HG03095 (cell line): ENCODE results near the gene PIEZO2.

Experiments
- ATAC-seq: cut with Tn5 transposase; IDR thresholded peaks from one replicate; pipeline ENCODE4 v1.9.1; 2021; ENCODE audit warnings: moderate library complexity; ENCODE audit not compliant: unreplicated experiment

Gene PIEZO2

DNA sequence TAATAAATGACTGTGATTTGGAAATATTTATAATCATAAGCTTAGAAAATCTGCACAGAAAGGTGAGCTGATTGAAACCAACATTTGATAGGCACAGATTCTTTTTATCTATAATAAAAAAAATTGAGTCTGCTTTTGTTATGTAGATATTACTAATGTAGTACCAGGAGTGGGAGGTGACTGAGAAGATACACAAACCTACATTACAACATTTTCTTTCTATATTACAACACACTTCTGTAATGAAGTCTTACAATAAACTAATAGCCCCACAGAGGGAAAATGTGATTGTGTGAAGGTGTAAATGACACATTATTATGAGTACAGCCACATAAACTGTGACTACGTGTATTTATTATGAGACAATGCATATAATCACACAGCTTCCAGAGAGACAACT lies 241.6 kb downstream of the PIEZO2 start:
- no peak for ATAC-seq

DNA sequence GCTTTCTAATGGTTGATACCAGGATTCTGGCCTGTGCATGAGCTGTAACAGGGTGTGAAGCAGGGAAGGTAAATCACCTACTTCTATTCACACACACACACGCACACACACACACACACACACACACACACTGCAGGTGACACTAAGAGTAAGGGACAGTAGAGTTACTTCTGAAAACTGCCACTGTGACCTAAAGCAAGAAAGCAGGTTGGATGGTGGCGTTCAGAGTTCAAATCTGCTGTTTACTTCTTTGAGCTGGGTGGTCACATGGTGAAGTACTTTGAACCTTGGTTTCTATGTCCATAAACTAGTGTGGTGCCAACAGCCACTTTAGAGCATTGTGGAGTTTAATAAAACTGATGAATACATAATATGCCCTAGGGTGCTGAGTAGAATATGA lies 248.0 kb downstream of the PIEZO2 start:
- ATAC-seq, result no peak

DNA sequence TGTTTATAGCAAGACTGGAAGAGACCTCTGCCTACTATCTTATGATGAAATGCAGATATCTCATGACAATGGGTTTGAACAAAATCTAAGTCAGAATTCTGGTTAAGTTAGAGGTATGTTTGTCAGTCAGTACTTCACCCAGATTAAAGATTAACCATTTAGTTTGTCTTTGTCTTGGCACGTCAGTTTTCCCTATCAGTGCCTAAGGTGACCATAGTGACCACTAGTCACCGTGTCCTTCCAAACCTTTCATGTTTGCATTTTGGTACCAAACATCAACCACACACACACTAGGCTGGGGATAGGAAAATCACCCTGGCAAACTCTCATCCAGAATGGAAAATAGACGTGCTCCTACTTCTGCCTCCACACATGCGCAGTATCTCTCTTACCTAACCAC lies 248.9 kb downstream of the PIEZO2 start:
- ATAC-seq, result no peak

DNA sequence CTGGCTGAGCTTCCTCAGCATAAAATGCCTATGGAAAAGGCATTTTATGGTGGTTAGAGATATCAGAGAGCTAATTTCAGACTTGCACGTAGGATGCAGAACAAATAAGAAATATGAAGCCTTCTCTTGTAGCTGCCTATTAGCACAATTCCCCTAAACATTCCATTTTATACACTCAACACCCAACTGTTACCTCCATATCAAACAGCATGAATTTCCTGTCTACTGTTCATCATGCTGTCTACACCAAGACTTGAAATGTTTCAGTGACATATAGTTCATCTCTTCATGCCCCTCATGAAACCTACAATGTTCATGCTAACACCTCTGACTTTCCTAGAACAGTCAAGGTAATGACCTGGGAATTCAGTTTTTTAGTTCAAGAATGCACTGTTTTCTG lies 249.9 kb downstream of the PIEZO2 start:
- ATAC-seq, result no peak

DNA sequence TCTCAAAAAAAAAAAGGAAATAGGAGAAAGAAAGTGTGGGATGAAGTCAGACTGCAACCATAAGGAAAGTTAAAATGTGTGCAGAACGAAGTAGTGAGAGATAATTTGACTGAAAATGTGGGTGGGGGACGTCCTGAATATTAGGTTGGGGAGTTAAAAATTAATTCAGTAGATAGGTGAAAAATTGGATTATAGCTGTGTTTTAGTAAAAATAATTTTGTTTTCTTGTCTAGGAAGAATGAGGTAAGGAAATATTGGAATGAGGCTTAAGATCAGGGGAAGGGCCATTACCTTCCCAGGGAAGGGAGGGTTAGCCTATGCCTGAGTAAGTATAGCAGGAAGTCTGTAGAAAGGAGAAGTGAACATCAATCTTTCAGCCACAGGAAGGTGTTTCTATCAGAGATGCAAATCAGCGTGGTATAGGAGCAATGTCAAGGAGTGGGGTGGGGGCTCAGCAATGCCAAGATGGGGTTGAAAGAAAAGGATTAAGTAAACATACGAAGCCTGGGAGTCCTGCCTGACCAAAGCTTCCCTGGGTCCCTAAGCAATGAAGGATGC lies 250.9 kb downstream of the PIEZO2 start:
- peak; percentile 60 for ATAC-seq

DNA sequence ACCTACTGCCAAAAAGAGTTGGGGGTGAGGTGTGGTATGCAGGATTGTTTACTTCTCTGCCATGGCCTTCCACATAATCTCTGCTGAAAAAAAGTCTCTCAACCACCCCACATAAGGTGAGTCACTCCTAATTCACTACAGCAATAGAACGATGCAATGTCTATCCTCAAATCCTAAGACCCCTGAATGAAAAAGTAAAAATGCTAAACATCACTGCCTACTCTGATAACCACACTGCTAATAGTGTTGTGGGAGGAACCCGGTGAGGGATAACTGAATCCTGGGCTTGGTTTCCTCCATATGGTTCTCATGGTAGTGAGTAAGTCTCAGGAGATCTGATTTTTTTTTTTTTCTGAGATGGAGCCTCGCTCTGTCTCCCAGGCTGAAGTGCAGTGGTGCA lies 252.5 kb downstream of the PIEZO2 start:
- no peak for ATAC-seq

DNA sequence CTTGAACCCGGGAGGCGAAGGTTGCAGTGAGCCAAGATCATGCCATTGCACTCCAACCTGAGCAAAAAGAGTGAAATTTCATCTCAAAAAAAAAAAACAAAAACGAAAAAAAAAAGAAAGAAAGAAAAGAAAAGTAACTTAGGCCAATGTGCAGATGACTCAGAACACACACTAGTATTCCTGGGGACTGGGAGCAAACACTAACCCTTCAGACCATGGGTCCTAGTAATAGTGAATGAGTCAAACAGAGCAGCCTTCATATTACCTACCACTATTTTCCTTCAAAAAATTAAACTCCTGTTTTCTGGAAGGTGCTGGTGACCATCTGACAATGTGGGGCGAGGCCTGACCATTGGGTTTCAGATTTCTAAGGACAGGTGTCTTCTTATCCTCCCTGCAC lies 253.4 kb downstream of the PIEZO2 start:
- ATAC-seq, result no peak

DNA sequence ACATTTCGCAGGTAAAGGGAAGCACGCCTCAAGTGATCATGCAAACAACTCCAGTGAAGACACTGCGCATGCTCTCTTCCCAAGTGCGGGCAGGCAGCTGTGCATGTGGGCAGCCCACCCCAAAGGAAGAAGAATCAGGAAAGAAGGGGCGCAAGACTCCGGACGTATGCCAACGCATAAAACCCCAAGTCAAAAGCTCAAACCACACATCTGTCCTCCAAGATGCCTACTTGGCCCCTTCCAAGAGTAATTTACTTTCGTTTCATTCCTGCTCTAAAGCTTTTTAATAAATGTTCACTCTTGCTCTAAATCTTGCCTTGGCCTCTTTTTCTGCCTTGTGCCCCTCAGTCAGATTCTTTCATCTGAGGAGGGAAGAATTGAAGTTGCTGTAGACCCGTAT lies 254.9 kb downstream of the PIEZO2 start:
- no peak for ATAC-seq

DNA sequence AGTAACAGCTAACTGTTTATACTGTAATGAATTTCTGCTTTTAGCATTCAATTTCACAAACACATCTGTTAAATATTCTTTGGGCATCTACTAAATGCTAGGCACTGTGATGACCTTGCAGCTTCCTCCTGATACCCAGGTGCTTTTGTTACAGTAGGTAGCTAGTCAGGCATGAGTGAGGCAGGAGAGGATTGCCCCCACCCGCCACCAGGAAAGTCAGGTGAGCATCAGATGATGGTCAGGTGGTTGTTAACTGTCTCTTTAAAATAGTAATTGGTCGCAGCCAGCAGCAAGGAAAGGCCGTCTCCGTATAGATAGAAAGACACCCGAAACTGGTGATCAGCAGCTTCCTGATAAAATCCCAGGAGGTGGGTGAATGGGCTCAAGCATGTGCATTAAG lies 255.6 kb downstream of the PIEZO2 start:
- no peak for ATAC-seq

DNA sequence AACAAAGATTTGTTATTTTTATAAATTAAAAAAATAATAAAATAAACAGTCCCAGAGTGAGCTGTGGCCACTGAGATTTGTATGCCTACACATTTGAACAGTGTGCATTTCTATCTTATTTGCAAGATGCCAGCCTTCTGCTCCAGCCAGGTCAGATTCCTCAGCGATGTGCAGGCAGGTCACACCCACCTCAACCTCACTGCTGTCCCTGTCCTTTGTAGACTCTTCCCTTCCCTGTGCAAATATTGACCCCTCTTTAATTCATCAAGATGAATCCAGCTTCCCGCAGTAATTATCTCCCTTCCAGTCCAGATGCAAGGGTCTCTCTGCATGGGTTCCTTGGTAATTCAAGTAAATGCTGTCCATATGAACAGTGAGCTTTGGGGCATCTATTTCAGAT lies 256.2 kb downstream of the PIEZO2 start:
- ATAC-seq, result no peak

DNA sequence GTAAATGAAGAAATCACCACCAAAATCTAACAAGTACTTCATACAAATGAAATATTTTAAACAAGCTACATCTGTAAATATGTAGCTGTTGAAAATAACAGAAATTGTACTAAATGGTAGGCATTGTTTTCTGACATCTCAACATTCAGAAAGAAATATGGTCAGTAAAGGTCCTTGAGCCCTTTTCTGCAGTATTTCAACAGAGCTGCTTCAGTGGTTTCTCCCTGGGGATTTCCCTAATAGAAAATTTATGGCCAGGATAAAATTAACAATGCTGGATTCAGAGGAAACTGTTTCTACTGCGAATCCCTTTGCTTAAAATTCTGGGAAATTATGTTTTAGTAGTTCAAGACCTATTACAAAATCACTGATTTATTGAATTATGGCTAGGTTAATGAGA lies 256.6 kb downstream of the PIEZO2 start:
- ATAC-seq, result no peak

DNA sequence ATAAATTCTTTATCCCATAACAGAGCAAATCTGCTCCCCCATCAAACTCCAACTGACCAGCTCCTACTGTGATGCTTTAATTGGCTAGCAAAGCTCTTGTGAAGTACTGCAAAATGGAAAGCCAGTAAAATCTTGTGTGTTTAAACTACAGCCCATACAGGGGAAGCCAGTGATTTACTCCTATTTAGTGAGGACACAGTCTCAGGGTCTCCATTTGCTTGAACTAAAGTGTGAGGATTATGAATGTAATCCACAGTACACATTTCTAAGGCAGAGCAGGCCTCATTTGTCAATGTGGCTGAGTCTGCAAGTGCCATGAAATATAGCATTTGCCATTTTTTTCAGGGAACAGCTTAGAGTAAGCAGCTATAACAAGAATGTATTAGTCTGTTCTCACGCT lies 259.3 kb downstream of the PIEZO2 start:
- ATAC-seq, result no peak

DNA sequence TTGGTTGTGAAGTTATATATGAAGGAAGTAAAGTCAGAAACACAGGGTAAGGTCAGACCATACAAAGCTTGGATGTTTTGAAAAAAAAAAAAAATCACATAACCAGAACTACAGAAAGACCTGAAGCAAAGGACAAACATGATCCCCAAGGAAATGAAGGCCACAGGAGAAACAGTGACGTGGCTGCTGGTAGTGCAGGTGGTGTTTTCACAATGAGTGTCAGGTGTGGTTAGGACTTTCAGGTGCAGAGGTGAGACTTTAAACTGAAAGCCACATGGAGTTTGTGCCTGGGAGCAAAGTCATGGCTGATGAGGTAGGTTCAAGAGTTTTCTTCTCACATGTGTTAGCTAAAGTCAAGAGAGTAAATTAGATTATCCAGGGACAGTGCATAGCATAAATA lies 270.7 kb downstream of the PIEZO2 start:
- ATAC-seq, result peak; percentile 80

DNA sequence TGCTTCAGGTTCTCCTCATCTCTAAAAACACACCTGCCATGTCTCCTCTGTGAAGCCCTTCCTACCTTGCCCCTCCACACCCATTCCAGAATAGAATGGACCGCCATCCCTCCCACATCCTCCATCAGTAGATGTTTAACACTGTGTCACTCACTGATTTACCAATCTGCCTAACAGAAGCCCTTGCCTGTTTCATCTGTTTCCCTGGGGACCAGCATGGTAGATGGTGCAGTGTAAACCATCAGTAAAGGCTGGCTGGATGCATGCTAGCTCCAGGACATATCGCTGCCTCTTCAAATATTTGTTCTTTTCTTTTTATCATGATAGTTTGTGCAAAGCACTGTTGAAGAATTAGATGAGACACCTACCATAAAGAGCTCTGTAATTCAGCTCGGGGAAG lies 271.4 kb downstream of the PIEZO2 start:
- no peak for ATAC-seq

DNA sequence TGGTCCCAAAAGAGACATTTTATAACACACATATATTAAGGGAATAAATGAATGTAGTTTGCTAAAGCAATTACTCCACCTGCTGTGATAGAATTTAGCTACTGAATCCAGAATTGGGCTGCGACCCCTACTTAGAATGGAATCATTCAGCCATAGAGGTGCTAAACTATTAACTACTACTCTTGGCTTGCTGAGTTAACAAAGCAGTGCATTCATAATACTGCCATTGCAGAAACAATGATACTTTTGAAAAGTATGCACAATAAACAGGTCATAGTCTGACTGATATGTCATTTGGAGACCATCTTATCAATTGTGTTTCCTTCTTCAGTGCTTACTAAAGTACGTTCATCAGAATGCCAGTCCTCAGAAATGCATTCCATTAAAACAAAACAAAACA lies 273.6 kb downstream of the PIEZO2 start:
- ATAC-seq, result no peak

DNA sequence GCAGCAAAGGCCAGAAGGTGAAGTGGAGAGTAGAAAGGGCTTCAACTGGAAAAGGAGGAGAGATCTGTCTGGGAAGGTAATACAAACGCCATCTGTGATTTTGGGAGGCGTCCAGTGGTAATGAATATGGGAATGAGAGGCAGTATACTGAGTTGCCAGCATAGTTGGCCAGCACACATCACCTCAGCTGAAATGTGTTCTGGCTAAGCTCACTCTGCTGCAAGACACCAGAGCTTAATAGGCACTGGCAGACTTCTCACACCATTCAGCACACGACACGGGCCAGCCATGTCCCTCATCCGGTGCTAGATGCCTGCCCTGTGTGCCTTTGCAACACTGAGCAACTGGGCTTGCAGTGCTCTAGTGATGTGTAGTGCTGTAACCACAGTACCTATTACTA lies 277.1 kb downstream of the PIEZO2 start:
- ATAC-seq, result no peak

DNA sequence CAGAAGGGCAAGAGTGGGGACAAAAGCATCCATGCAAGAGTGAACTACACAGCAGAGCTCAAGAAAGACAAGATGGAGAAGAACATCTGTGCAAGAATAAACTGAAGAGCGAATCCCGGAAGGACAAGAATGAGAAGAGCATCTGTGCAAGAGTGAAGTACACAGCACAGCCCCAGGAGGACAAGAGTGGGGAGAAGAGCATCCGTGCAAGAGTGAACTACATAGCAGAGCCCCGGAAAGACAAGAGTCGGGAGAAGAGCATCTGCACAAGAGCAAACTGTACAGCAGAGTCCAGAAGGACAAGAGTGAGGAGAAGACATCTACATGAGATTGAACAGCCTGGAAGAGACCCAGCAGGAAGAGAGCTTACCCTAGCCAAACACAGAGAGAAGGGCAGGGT lies 284.6 kb downstream of the PIEZO2 start:
- no peak for ATAC-seq

DNA sequence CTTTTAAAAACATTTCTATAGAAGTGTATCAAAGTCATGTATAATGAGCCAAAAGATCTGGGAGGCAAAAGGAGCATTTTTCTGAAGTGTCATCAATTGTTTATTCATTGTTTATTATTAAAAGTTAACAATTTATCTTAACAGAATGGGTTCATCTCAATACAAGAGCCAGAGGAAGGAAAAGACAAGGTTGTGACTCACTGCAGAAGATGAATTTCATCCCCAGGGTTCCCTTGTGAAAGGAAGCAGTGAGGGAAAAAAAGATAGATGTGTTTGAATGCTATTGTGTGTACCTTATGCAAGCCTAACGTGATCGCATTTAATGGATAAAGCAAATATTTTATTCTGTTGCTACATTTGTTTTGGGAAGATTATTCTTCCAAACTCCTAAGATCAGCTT lies 286.3 kb downstream of the PIEZO2 start:
- no peak for ATAC-seq

DNA sequence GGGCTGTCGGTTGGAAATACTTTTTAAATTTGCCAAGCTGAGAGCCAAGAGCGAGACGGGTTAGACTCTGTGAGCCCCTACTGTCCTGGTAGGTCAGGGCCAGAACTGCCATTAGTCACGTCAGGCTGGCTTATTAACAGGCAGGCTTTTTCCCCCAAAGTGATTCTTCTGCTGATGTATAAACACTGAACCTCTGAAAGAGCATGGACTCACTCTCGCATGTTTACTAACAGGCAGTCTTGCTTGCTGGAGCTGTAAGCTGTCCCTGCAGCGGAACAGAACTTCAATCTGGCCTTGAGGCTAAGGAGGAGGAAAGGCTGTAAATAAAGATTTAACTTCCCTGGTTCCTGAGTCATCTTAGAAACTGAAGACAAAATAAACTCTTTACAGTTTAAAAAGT lies 288.4 kb downstream of the PIEZO2 start:
- ATAC-seq, result no peak

DNA sequence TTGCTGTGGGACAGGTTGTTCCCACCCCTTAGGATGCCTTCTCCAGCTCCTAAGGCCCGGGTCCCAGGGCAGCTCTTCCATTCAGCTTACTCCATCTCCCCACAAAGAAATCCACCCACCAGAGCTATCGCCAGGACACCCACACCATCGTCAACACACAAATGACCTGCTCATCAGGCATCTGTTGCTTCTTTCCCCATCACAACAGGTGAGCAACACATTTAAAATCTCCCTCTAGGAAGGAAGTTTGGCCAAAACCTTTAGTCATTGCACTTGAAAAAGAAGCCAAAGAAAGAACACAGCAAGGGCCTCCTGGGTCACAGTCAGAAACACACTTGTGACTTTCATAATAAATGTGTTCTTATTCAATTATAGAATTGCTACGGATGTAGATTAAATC lies 289.0 kb downstream of the PIEZO2 start:
- no peak for ATAC-seq

DNA sequence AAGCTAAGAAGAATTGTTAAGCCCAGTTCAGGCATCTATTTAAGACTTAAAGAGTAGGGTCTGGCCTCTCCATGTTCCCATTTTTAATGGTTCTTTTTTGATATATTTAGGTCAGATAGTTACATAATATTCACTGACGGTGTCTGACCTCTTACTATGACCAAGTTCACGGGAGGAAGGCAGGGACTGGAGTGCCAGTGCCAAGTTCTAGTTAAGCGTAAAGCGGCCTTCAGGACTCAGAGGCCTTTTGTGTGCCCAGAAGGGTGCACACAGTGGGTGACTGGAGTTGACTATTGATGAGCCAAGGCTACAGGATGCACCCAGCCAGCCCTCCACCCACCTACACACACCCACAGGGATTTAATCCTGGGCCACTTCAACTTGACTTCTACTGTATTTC lies 290.9 kb downstream of the PIEZO2 start:
- ATAC-seq, result no peak

DNA sequence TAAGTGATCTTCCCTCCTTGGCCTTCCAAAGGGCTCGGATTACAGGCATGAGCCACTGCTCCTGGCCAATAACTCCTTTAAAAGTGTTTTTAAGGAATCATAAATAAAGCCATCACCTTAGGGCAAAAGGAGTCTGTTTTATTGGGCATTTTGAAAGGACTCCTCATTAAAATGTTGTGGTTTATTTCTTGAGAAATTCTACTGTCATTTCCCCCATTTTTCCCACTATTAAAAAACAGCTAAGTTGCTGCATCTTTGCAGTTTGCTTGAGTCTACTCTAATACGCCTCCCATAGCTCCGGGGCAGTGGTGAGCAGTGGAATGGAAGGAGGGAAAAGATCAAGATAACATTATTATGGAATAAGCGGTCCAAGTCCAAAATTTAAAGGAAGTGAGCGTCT lies 293.2 kb downstream of the PIEZO2 start:
- ATAC-seq, result no peak

DNA sequence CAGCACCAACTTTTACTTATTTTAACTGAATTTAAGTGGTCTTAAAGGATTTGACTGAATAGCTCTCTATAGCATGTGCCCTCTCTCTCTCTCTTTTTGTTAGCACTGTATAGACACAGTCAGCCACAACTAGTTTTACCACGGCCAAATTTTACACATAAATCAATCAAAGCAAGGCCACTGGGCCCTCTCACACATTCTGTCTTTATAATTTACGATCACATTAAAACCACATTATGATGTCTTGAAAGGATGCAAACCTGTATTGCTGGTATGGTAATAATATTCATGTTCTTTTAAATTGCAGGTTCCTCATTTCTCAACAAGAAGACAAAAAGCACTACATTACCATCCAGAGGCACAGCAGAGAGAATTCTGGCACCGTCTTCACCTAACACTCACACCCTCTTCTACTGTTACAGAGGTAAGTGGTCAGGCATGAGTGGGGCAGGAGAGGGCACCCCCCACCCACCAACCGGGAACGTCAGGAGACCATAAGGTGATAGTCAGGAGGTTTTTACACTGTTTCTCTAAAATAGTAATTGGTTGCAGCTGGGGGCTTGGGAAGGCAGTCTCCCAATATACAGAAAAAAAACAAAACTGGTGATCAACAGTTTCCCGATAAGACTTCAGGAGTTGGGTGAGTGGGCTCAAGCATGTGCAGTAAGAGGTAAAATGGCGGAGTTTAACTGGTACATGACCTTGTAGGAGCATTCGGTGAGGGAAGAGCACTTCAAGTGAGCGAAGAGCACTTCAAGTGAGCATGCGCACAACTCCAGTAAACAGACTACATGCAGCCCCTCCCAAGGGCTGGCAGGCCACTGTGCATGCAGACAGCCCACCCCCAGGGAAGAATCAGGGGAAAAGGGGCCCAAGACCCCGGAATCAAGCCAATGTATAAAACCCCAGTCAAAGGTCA lies 296.7 kb downstream of the PIEZO2 start:
- no peak for ATAC-seq
